Stomach (tissue), 4 donors: ENCODE data around the gene FAM217B.

ENCODE experiments used
- EP300 ChIP-seq: sonication (generic); formaldehyde crosslinking; IDR thresholded peaks from one replicate; pipeline ENCODE4 v1.6.1; 2017; ENCODE audit warnings: antibody characterized with exemption
- POLR2A ChIP-seq, 4 donors: fragments of 450-650 bp; IDR thresholded peaks; one replicate each; pipeline ENCODE4 v1.6.1; 2016; ENCODE audit warnings: antibody characterized with exemption in 4 of 4, control low read depth in 2 of 4, mild to moderate bottlenecking in 1 of 4, moderate library complexity in 1 of 4
- TF ChIP-seq, protein P1 (sequence below), 7 experiments: fragments of 450-650 bp in 4 of 7; fragments of 200-600 bp in 3 of 7; sonication (generic) in 3 of 7; IDR thresholded peaks; one replicate each; pipeline ENCODE4 v1.5.1; 2016 to 2019; ENCODE audit warnings: antibody characterized with exemption in 7 of 7, control low read depth in 2 of 7, mild to moderate bottlenecking in 1 of 7

DNA sequence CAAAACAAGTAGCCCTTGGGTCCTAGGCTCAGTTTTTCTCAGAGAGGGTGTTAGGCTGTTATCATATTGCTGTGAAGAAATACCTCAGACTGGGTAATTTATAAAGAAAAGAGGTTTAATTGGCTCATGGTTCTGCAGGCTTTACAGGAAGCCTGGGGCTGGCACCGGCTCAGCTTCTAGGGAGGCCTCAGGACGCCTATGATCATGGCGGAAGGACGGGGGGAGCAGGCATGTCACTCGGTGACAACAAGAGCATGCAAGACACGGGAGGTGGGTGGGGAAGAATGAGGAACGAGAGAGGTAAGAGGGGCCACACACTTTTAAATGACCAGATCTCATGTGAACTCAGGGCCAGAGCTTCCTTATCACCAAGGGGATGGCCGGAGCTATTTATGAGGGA, 45.0 kb downstream of the FAM217B start:
- TF ChIP-seq, protein P1, sequence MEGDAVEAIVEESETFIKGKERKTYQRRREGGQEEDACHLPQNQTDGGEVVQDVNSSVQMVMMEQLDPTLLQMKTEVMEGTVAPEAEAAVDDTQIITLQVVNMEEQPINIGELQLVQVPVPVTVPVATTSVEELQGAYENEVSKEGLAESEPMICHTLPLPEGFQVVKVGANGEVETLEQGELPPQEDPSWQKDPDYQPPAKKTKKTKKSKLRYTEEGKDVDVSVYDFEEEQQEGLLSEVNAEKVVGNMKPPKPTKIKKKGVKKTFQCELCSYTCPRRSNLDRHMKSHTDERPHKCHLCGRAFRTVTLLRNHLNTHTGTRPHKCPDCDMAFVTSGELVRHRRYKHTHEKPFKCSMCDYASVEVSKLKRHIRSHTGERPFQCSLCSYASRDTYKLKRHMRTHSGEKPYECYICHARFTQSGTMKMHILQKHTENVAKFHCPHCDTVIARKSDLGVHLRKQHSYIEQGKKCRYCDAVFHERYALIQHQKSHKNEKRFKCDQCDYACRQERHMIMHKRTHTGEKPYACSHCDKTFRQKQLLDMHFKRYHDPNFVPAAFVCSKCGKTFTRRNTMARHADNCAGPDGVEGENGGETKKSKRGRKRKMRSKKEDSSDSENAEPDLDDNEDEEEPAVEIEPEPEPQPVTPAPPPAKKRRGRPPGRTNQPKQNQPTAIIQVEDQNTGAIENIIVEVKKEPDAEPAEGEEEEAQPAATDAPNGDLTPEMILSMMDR (IDR thresholded peaks at IDR 0.05) = no peak
- TF ChIP-seq EP300 (no peak), POLR2A (IDR thresholded peaks at IDR 0.05) (no peak)
